Measurements from ENCODE around the gene USP35.

DNA sequence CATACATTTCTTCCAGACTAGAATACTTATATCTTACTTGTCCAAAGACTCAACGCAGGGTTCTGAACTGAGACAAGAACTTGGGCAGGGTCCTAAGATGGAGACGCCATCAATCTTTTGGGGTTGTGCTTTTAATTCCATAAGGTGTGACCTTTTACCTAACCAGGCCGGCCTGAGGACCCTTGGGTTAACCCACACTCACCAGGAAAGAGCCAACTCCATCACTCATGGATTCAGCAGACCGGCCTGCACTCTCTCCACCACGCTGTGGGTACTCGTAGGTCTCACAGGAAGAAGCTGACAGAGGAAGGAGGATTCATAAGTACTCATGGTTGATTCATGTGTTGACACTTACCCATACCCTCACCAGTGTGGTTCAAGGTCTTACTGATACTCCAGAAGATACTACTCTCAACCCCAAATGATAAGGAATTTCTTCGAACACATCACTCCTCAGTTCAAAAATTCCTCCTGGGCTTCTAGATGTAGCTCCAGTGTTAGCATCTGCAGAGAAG lies 36.2 kb downstream of the USP35 start:
- TF ChIP-seq, protein P1, sequence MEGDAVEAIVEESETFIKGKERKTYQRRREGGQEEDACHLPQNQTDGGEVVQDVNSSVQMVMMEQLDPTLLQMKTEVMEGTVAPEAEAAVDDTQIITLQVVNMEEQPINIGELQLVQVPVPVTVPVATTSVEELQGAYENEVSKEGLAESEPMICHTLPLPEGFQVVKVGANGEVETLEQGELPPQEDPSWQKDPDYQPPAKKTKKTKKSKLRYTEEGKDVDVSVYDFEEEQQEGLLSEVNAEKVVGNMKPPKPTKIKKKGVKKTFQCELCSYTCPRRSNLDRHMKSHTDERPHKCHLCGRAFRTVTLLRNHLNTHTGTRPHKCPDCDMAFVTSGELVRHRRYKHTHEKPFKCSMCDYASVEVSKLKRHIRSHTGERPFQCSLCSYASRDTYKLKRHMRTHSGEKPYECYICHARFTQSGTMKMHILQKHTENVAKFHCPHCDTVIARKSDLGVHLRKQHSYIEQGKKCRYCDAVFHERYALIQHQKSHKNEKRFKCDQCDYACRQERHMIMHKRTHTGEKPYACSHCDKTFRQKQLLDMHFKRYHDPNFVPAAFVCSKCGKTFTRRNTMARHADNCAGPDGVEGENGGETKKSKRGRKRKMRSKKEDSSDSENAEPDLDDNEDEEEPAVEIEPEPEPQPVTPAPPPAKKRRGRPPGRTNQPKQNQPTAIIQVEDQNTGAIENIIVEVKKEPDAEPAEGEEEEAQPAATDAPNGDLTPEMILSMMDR (IDR thresholded peaks at IDR 0.05) = no peak
- no peak for TF ChIP-seq POLR2A (IDR thresholded peaks at IDR 0.05)
